K562 (cell line): ENCODE measurements around the gene HPN. TPM values are rescaled to one million over a fixed set of nuclear protein-coding genes. Genes with fewer than 3 reads are reported as not detected.

Source experiments
- ATAC-seq: fragments of 200-7000 bp; cut with Tn5 transposase; 3 replicates; pipeline ENCODE4 v1.9.1; 2020; ENCODE audit warnings: moderate library complexity
- BruUV-seq: library from RNA; stranded (reverse); fragments of 400-500 nt; replicated peaks from 2 replicates; lab custom pipeline; 2021; lab: Mats Ljungman, UMichigan
- CTCF ChIA-PET: fragments of 300-600 bp; formaldehyde crosslinking; extraction: SDS; loops from one replicate; lab custom pipeline; 2021; ENCODE audit warnings: low intra/inter-chr PET ratio; lab: Yijun Ruan, JAX
- POLR2A ChIA-PET: fragments of 300-600, 350-650 bp; sonication (Branson Sonifier 250); formaldehyde crosslinking; extraction: SDS; loops from one replicate; lab custom pipeline; 2021; ENCODE audit warnings: antibody characterized with exemption, inconsistent platforms; lab: Yijun Ruan, JAX
- DNase-seq, 4 experiments: peaks; one replicate each; pipeline versions ENCODE4 v3.0.0 to v3.0.0-alpha.2; 2011 to 2018; ENCODE audit warnings: low spot score in 3 of 4, mixed read lengths in 3 of 4; ENCODE audit errors: extremely low read depth in 1 of 4
- FAIRE-seq: peaks from 2 replicates; lab custom pipeline; 2011; peaks lifted over from hg19 to GRCh38; lab: Jason Lieb, UNC
- H2AFZ ChIP-seq: 2 replicates; pipeline ENCODE4 v1.6.0; 2011; ENCODE audit warnings: low read depth, low read length, control low read depth, inconsistent platforms
- H3K27ac ChIP-seq: fragments of 200-600 bp; 3 replicates; pipeline ENCODE4 v1.8.0; 2011; ENCODE audit warnings: low read depth, mild to moderate bottlenecking, control low read depth, inconsistent platforms, low read length, moderate library complexity, mixed read lengths; ENCODE audit errors: extremely low read depth
- H3K27me3 ChIP-seq, 2 experiments: fragments of 300-600 bp in 1 of 2; 2 replicates in 1 of 2; 3 replicates in 1 of 2; pipeline versions ENCODE4 v1.6.0 to v1.8.0; 2011; ENCODE audit warnings: inconsistent platforms in 2 of 2, low read length in 2 of 2, mild to moderate bottlenecking in 1 of 2, mixed read lengths in 1 of 2, moderate library complexity in 1 of 2; ENCODE audit not compliant: control insufficient read depth in 2 of 2, insufficient read depth in 2 of 2
- H3K36me3 ChIP-seq: fragments of 300-600 bp; 3 replicates; pipeline ENCODE4 v1.8.0; 2011; ENCODE audit warnings: mild to moderate bottlenecking, low read length, inconsistent platforms; ENCODE audit not compliant: control insufficient read depth, insufficient read depth
- H3K4me1 ChIP-seq, 2 experiments: fragments of 200-600 bp in 1 of 2; replicated peaks in 1 of 2; 2 replicates in 1 of 2; 3 replicates in 1 of 2; pipeline versions ENCODE4 v1.5.1 to v1.8.0; 2011; ENCODE audit warnings: inconsistent platforms in 2 of 2, low read length in 2 of 2, mild to moderate bottlenecking in 1 of 2, mixed read lengths in 1 of 2, moderate library complexity in 1 of 2; ENCODE audit not compliant: control insufficient read depth in 2 of 2, insufficient read depth in 2 of 2
- H3K4me2 ChIP-seq: 2 replicates; pipeline ENCODE4 v1.6.1; 2011; ENCODE audit warnings: low read length, control low read depth, inconsistent platforms, mixed read lengths; ENCODE audit not compliant: insufficient read depth
- H3K4me3 ChIP-seq: fragments of 200-600 bp; sonication (generic), shearing (Covaris generic); 2 replicates; pipeline ENCODE4 v1.5.1; 2016; ENCODE audit warnings: control low read depth, inconsistent platforms
- H3K79me2 ChIP-seq: fragments of 200-600 bp; 3 replicates; pipeline ENCODE4 v1.8.0; 2011; ENCODE audit warnings: low read length, inconsistent platforms; ENCODE audit not compliant: control insufficient read depth, insufficient read depth
- H3K9ac ChIP-seq, 2 experiments: 2 replicates each; pipeline versions ENCODE4 v1.6.0 to v1.6.1; 2011; ENCODE audit warnings: low read depth in 2 of 2, low read length in 2 of 2, control low read depth in 1 of 2, inconsistent platforms in 1 of 2, mild to moderate bottlenecking in 1 of 2, mixed read lengths in 1 of 2; ENCODE audit not compliant: insufficient read depth in 1 of 2
- H3K9me1 ChIP-seq: one replicate; pipeline ENCODE4 v1.6.0; 2011; ENCODE audit warnings: inconsistent platforms, mild to moderate bottlenecking, low read length, moderate library complexity; ENCODE audit not compliant: control insufficient read depth, insufficient read depth
- H3K9me3 ChIP-seq: replicated peaks from 2 replicates; pipeline ENCODE4 v1.5.1; 2011; ENCODE audit warnings: low read depth, low read length, inconsistent platforms; ENCODE audit not compliant: control insufficient read depth, insufficient read depth
- H4K20me1 ChIP-seq: replicated peaks from 2 replicates; pipeline ENCODE4 v1.6.1; 2011; ENCODE audit warnings: low read length, inconsistent platforms, mixed read lengths; ENCODE audit not compliant: control insufficient read depth, insufficient read depth
- CC2D1A ChIP-seq: fragments of 450-650 bp; IDR thresholded peaks from 2 replicates; pipeline ENCODE4 v1.6.1; 2017; ENCODE audit warnings: mild to moderate bottlenecking
- CCAR2 ChIP-seq: fragments of 200-400 bp; formaldehyde crosslinking; IDR thresholded peaks from 2 replicates; pipeline ENCODE4 v1.6.1; 2017; ENCODE audit warnings: mild to moderate bottlenecking, low read depth, low read length
- CHD4 ChIP-seq: fragments of 200-600 bp; sonication (generic); IDR thresholded peaks from 3 replicates; pipeline ENCODE4 v1.6.1; 2012; ENCODE audit warnings: low read depth, mild to moderate bottlenecking, mixed read lengths, low read length, inconsistent platforms; ENCODE audit not compliant: insufficient read depth, insufficient replicate concordance, poor library complexity, severe bottlenecking
- ESRRA ChIP-seq: fragments of 450-650 bp; IDR thresholded peaks from 2 replicates; pipeline ENCODE4 v1.6.1; 2014; ENCODE audit warnings: low read depth, mild to moderate bottlenecking, moderate library complexity, borderline replicate concordance
- GTF2B ChIP-seq: IDR thresholded peaks from 2 replicates; pipeline ENCODE4 v1.6.1; 2011; ENCODE audit not compliant: insufficient read length; ENCODE audit errors: extremely low read depth
- KLF6 ChIP-seq: fragments of 250-450 bp; sonication (Bioruptor Pico); IDR thresholded peaks from 2 replicates; pipeline ENCODE4 v1.4.0; 2020; ENCODE audit warnings: mild to moderate bottlenecking, moderate library complexity, borderline replicate concordance
- MIER1 ChIP-seq: fragments of 450-650 bp; IDR thresholded peaks from 2 replicates; pipeline ENCODE4 v1.6.1; 2016; ENCODE audit warnings: antibody characterized with exemption, mild to moderate bottlenecking, low read depth
- MTA3 ChIP-seq: fragments of 450-650 bp; formaldehyde crosslinking; IDR thresholded peaks from 2 replicates; pipeline ENCODE4 v1.6.1; 2017; ENCODE audit warnings: mild to moderate bottlenecking, borderline replicate concordance
- NFXL1 ChIP-seq: fragments of 450-650 bp; formaldehyde crosslinking; IDR thresholded peaks from 2 replicates; pipeline ENCODE4 v1.4.0; 2021; ENCODE audit warnings: mild to moderate bottlenecking
- PHF8 ChIP-seq: fragments of 200-600 bp; sonication (generic); IDR thresholded peaks from 2 replicates; pipeline ENCODE4 v1.6.1; 2012; ENCODE audit warnings: mixed run types, mild to moderate bottlenecking, inconsistent platforms, low read length, moderate library complexity, borderline replicate concordance
- RB1 ChIP-seq: fragments of 450-650 bp; IDR thresholded peaks from 2 replicates; pipeline ENCODE4 v1.6.1; 2017; ENCODE audit warnings: low read depth, mild to moderate bottlenecking
- RBM15 ChIP-seq: fragments of 200-400 bp; formaldehyde crosslinking; IDR thresholded peaks from 2 replicates; pipeline ENCODE4 v1.6.1; 2018; ENCODE audit warnings: mild to moderate bottlenecking, low read length, moderate library complexity; ENCODE audit not compliant: insufficient read depth
- SMAD3 ChIP-seq: fragments of 450-650 bp; formaldehyde crosslinking; conservative IDR thresholded peaks from 2 replicates; pipeline ENCODE4 v1.4.0; 2020; ENCODE audit warnings: mild to moderate bottlenecking
- TFAP4 ChIP-seq: sonication (generic); formaldehyde crosslinking; IDR thresholded peaks from 2 replicates; pipeline ENCODE4 v1.8.0; 2022; ENCODE audit warnings: missing genetic modification reagents, mild to moderate bottlenecking, moderate library complexity, borderline replicate concordance
- ZBTB2 ChIP-seq: fragments of 450-650 bp; IDR thresholded peaks from 2 replicates; pipeline ENCODE4 v1.6.1; 2016; ENCODE audit warnings: antibody characterized with exemption
- ZFX ChIP-seq: sonication (generic); formaldehyde crosslinking; IDR thresholded peaks from 2 replicates; pipeline ENCODE4 v1.8.0; 2022; ENCODE audit warnings: mild to moderate bottlenecking, missing genetic modification reagents, moderate library complexity
- ZNF274 ChIP-seq: IDR thresholded peaks from 2 replicates; pipeline ENCODE4 v1.6.1; 2011; ENCODE audit warnings: low read depth, mild to moderate bottlenecking, low read length, moderate library complexity, borderline replicate concordance
- ZNF384 ChIP-seq: IDR thresholded peaks from 2 replicates; pipeline ENCODE4 v1.6.1; 2012; ENCODE audit warnings: low read depth, low read length, improper control_type of control experiment
- ZNF507 ChIP-seq: conservative IDR thresholded peaks from 2 replicates; pipeline ENCODE4 v1.6.1; 2017; ENCODE audit warnings: missing genetic modification characterization, missing compliant biosample characterization
- WGBS: fragments of 100-300 bp; shearing (Covaris generic); methylation state at CpG from one replicate; pipeline ENCODE4 v1.1.6; 2016; ENCODE audit warnings: low coverage, mixed read lengths; ENCODE audit not compliant: insufficient coverage; ENCODE audit errors: missing lambda C conversion rate; 5-methylcytosine and 5-hydroxymethylcytosine counted together
- in situ Hi-C: fragments of 300-500 bp; cut with MboI; formaldehyde crosslinking; loops from 4 replicates; pipeline ENCODE4 v1.15.0; 2018; ENCODE audit warnings: inconsistent platforms, mixed read lengths
- intact Hi-C: fragments of 100-400 bp; cut with micrococcal nuclease; formaldehyde crosslinking; loops from 2 replicates; pipeline ENCODE4 v1.14.2; 2022
- polyA plus RNA-seq, 8 experiments: library from polyadenylated mRNA; depleted of rRNA in 4 of 8; stranded (reverse) in 5 of 8; unstranded in 3 of 8; fragments of >200 nt; fragmentation: Nextera tagmentation in 2 of 8; fragmentation: Illumina TruSeq in 1 of 8; extraction: Ambion mirVana in 2 of 8; extraction: Trizol in 1 of 8; gene quantifications; 2 replicates each; pipeline versions ENCODE4 v1.2.1 to v1.2.3, GENCODE V29; 2011 to 2014; ENCODE audit warnings: inconsistent platforms in 1 of 8, missing spikeins in 1 of 8
- total RNA-seq, 7 experiments: library from RNA; depleted of rRNA in 6 of 7; stranded (reverse); fragments of >200 nt in 6 of 7; fragmentation: Illumina TruSeq in 2 of 7; extraction: Trizol in 2 of 7; gene quantifications; 2 replicates each; pipeline versions ENCODE4 v1.2.1 to v1.2.3, GENCODE V29; 2011 to 2021; ENCODE audit warnings: low replicate concordance in 1 of 7

The HPN gene
- total and polyA plus RNA-seq, 9 of the 15 experiments (the other 6 are each of a cell fraction or from before 2014, with no cell fraction given) = 0.10 to 0.20 TPM; not detected in 7

DNA sequence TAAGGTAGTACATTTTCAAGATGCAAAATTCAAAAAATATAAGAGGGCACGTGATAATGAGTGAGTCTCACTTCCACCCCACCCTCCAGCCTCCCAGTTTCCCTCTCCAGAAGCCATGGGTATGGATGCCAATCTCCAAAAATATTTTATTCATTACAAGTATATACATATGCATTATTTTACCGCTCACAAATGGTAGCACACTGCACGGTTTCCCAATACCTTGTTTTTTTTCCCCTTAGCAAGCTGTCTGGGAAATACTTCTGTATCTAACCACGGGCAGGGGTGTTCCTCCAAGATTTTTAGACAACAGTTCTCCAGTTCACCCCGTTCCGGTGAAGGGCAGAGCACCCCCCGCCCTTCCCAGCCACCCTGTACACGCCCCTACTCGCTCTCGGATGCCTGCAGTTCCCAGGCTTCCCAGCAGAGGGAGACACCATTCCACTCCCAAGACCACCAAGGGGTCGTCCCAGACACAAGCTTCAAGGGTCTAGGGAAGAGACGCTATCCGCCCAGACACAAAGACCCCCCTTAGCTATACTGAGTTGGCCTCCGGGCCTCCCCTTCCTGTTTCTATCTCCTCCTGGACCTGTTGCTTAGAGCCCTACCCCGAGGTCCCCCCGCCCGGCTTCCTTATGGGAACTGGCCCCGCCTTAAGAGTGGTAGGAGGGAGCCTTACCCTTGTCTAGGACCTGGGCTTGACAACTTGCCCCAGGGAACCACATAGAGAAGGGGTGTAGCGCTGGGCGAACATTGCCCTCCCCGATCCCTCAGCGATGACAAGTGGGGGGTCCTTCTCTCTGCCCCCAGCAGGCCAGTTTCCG, 73.0 kb downstream of the HPN start:
- intact Hi-C loops (no loop called here), in situ Hi-C loops (no loop called here)
- BruUV-seq = no TSS peak
- DNase-seq (peak; percentile 81 to 85 (median 83)), FAIRE-seq (peak; percentile 94), ATAC-seq (peak; percentile 89)
- ChIA-PET POLR2A (interaction anchor here (0.6 to 0.7 kb wide), 2 partner anchors 136 to 540 kb away, joined by 3 to 4 read pairs; no protein-coding TSS in a partner anchor), CTCF (interaction anchor here (2.0 kb wide), 1 partner anchor 21 kb away, joined by 8 read pairs; the partner anchor contains the start of gene LGI4)
- H4K20me1 ChIP-seq = no peaks in the 10 kb centered on the region
- peak overlapping the region; percentile 90 for H2AFZ ChIP-seq
- H3K9ac ChIP-seq = no peak overlapping the region; a peak in 2 of 4 replicates
- H3K9me3 ChIP-seq = no peaks in the 10 kb centered on the region
- no peaks in the 10 kb centered on the region for H3K9me1 ChIP-seq
- peak overlapping the region; percentile 70 for H3K4me2 ChIP-seq
- H3K36me3 ChIP-seq = no peaks in the 10 kb centered on the region
- WGBS = 14% methylated on average over 22 of the region's 23 CpGs
- H3K4me1 ChIP-seq = peaks cover 12 to 58% of the 10 kb centered on the region in 2 experiments; a peak in 4 of 5 replicates
- H3K4me3 ChIP-seq = peak overlapping the region; percentile 15; the same call in 1 of the 2 replicates
- no peak overlapping the region for H3K27ac ChIP-seq
- H3K79me2 ChIP-seq = no peaks in the 10 kb centered on the region
- peaks cover 0 to 21% of the 10 kb centered on the region in 2 experiments; a peak in 4 of 5 replicates for H3K27me3 ChIP-seq
- TF ChIP-seq MIER1 = no peak
- peak; percentile 72; the same call in 1 of the 2 replicates for TF ChIP-seq MTA3
- TF ChIP-seq ZFX (CRISPR knock-in tag) = no peak
- peak; percentile 61; the same call in 1 of the 2 replicates for TF ChIP-seq CC2D1A
- no peak for TF ChIP-seq ZNF384
- no peak for TF ChIP-seq CCAR2
- peak; percentile 35; the same call in 1 of the 2 replicates for TF ChIP-seq ESRRA
- TF ChIP-seq GTF2B = no peak
- TF ChIP-seq RB1 = 0 out of 2 replicates have a peak, but pooled peaks have one; percentile 22
- TF ChIP-seq KLF6 (CRISPR knock-in tag) = no peak
- no peak for TF ChIP-seq RBM15
- TF ChIP-seq ZBTB2 = peak; percentile 65; the same call in 1 of the 2 replicates
- TF ChIP-seq ZNF507 (tag) = no peak
- no peak for TF ChIP-seq CHD4
- no peak for TF ChIP-seq PHF8
- no peak for TF ChIP-seq NFXL1 (CRISPR knock-in tag)
- TF ChIP-seq ZNF274 = no peak
- TF ChIP-seq SMAD3 = no peak
- no peak for TF ChIP-seq TFAP4
